ENCODE data around the gene GAGE13.
"Not testable (repeated sequence)": the region's sequence is repeated elsewhere in the genome, so short reads cannot be mapped to it uniquely, and the experiment has no call there.

GAGE13 gene

DNA sequence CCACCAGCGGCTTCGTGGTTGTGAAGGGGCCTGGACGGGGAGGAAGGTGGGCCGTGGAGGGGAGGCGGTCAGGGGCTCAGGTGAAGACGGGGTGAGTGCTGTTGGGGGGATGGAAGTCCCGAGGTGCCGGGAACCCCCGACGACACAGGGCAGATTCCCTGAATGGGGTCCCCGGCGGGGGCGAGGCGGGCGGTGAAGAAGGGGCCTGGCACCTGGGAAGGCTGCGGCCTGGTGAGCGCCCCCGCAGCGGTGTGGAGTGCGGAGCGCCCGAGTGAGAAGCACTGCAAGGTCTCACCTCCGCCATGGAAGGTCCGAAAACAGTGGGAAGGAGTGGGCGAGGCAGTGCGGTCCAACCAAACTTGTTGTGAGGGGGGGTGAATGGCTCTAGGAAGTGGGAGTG lies 459 bp downstream of the GAGE13 start:
- DNase-seq (ENCODE audit: low read depth): not testable (repeated sequence)

DNA sequence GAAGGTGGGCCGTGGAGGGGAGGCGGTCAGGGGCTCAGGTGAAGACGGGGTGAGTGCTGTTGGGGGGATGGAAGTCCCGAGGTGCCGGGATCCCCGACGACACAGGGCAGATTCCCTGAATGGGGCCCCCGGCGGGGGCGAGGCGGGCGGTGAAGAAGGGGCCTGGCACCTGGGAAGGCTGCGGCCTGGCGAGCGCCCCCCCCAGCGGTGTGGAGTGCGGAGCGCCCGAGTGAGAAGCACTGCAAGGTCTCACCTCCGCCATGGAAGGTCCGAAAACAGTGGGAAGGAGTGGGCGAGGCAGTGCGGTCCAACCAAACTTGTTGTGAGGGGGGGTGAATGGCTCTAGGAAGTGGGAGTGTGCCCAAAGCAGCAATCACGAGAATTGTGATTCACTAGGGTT lies 10.1 kb downstream of the GAGE13 start:
- DNase-seq (ENCODE audit: low read depth): not testable (repeated sequence)

DNA sequence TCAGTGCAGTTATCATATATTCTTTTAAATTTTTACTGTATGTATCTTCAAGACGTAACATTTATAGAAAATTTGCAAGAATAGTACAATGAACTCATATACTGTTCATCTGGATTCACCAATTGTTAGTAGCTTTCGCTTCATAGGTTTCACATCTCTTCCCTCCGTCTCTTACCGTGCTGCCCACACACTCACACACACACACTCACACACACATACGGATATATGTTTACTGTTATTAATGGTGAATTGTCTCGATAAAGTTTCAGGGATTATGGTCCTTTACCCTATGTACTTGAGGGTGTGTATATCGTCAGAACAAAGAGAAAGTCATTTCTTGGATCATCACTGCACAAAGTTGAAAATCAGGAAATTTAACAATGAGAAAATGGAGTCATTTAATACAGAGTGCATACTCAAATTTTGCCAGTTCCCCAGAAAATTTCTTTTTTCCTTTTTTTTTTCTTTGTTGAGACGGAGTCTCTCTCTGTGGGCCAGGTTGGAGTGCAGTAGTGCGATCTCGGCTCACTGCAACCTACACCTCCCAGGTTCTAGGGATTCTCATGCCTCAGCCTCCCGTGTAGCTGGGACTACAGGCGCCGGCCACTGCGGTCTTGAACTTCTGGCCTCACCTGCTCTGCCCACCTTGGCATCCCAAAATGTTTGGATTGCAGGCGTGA lies 13.3 kb downstream of the GAGE13 start:
- DNase-seq (ENCODE audit: low read depth): not testable (repeated sequence)

DNA sequence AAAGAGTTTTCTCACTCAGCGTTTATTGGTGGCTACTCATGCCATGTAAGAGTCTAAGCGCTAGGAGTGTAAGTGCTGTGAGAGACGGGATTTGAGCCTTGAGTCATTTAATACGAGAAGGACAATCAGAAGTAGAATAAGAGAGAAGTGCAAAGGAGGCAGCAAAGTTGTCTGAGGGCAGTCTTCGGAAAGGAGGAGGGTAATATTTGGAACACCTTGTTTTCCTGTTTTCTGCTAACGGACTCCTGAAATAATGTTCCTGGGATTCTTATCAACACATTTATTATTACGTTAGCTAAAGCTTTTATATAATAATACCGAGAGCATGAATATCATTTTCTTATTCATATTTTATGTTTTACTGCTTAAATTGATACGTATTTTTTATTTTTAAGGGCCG lies 14.0 kb downstream of the GAGE13 start:
- not testable (repeated sequence) for DNase-seq (ENCODE audit: low read depth)

DNA sequence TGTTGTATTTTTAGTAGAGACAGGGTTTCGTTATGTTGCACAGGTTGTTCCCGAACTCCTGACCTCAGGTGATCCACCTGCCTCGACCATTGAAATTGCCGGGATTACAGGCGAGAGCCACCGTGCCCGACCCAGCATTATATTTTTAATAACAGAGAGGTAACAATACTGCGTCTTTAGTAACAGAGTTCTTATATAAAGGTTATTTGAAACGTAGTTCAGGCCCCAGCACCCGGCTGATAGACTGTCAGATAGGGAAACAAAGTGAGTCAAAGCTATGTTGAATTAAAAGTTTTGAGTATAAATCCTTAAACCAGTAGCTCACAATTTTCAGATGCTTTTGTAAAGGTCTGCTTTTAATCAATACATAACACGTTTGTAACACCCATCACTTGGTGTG lies 14.8 kb downstream of the GAGE13 start:
- DNase-seq (ENCODE audit: low read depth): not testable (repeated sequence)

Measured in stimulated activated CD4-positive, alpha-beta T cell treated with anti-CD3 and anti-CD28 coated beads, Interleukin-2, amount 100 ng/mL, for 4 hours (primary cell).